GM12873 (cell line): ENCODE results near the gene ATIC.

Source experiments
- TF ChIP-seq, protein P1 (sequence below): IDR thresholded peaks from 2 replicates; pipeline ENCODE4 v1.5.1; 2012; ENCODE audit warnings: low read depth, mild to moderate bottlenecking, moderate library complexity, low read length, control low read depth; ENCODE audit not compliant: insufficient read depth; ENCODE audit errors: missing control alignments

ATIC gene

GRCh38 chr2:215288112-215288815, 23.6 kb upstream of the ATIC start:
- TF ChIP-seq, protein P1, sequence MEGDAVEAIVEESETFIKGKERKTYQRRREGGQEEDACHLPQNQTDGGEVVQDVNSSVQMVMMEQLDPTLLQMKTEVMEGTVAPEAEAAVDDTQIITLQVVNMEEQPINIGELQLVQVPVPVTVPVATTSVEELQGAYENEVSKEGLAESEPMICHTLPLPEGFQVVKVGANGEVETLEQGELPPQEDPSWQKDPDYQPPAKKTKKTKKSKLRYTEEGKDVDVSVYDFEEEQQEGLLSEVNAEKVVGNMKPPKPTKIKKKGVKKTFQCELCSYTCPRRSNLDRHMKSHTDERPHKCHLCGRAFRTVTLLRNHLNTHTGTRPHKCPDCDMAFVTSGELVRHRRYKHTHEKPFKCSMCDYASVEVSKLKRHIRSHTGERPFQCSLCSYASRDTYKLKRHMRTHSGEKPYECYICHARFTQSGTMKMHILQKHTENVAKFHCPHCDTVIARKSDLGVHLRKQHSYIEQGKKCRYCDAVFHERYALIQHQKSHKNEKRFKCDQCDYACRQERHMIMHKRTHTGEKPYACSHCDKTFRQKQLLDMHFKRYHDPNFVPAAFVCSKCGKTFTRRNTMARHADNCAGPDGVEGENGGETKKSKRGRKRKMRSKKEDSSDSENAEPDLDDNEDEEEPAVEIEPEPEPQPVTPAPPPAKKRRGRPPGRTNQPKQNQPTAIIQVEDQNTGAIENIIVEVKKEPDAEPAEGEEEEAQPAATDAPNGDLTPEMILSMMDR = no peak

GRCh38 chr2:215290980-215291599, 20.8 kb upstream of the ATIC start:
- TF ChIP-seq, protein P1 = no peak

DNA sequence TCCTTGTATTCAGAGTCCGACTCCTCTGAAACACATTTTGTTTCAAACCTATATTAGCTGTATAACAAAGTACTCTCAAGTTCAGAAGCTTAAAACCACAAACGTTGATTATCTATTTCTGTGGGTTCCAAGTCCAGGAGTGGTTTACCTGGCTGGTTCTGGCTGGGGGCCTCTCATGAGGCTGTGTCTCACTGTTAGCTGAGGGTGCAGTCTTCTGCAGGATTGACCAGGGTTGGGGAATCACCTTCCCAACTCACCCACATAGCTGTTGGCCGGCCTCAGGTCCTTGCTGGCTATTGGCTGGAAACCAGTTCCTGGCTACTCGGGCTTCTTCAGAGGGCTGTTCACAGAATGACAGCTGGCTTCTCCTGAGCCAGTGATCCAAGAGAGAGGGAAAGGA, 18.0 kb upstream of the ATIC start:
- TF ChIP-seq, protein P1 = no peak

DNA sequence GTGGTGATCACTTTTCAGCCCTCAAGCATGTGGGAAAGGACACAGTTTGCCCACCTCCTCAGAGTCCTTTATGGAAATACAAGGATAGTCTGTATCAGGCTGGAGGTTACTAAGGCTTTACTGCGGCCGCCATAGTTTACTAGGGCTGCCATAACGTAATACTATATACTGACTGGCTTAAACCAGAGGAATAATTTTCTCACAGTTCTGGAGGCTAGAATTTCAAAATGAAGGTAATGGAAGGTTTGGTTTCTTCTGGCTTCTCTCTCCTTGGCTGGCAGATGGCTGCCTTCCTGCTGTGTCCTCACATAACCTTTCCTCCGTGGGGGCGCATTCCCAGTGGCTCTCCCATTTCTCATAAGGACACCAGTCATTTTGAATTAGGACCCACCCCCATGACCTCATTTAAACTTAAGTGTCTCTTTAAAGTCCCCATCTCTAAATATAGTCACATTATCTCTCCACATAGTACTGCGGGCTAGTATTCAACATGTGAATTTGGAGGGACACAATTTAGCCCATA, 12.5 kb upstream of the ATIC start:
- TF ChIP-seq, protein P1 = no peak

DNA sequence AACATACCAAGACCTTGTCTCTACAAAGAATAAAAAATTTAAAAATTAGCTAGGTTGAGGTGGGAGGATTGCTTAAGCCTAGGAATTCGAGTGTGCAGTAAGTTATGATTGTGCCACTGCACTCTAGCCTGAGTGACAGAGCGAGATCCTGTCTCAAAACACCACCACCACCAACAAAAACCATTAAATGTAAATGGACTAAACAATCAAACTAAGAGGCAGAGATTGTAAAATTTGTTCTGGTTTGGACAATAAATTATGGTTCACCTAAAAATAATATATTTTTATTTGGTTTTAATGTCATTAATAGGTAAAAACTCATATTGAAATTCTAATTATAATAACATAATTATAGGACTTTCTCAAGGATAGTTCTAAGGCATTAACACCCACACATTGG, 9.9 kb upstream of the ATIC start:
- TF ChIP-seq, protein P1 = no peak

GRCh38 chr2:215313255-215313613, 1.4 kb downstream of the ATIC start:
- TF ChIP-seq, protein P1 = no peak

DNA sequence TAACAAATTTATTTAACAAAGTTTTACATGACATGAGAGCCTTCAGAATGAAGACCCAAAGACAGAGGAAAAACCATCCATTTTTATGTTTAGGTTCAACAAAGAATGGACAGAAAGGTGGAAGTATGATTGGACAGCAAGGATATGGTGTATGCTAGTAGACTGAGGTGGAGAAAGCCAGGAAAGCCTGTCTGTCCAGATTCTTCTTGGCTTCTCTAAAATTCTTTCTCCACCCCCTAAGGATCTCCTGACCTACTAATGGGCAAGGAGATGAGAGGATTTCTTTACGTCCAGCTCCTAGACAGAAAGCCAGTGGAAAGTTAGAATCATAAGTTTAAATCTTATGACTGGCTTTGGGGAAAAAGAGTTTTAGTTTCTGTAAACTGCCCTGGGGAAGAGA, 3.0 kb downstream of the ATIC start:
- TF ChIP-seq, protein P1 = no peak
